ENCODE results near the gene MAPRE3. TPM values are rescaled to one million over a fixed set of nuclear protein-coding genes. Genes with fewer than 3 reads are reported as not detected.

The MAPRE3 gene
- total RNA-seq, 1 donor from 2014 or later = 27.0 TPM

- Histone ChIP-seq H3K9ac (ENCODE audit: low read length) (no peak overlapping the region), H3K4me1 (ENCODE audit: insufficient read depth, low read length) (no peaks in the 10 kb centered on the region), H3K36me3 (ENCODE audit: insufficient read depth, low read length) (no peaks in the 10 kb centered on the region), H4K20me1 (ENCODE audit: insufficient read depth, low read length) (peaks cover 35% of the 10 kb centered on the region), H3K79me2 (ENCODE audit: insufficient read depth, low read length) (no peaks in the 10 kb centered on the region), H3K4me2 (ENCODE audit: low read length) (no peak overlapping the region), H3K9me3 (ENCODE audit: insufficient read depth, low read depth, low read length) (no peaks in the 10 kb centered on the region), H2AFZ (ENCODE audit: low read depth, low read length) (no peak overlapping the region), H3K27ac (ENCODE audit: low read depth, low read length) (no peak overlapping the region), H3K4me3 (ENCODE audit: insufficient read depth, low read depth, low read length) (no peak overlapping the region), H3K27me3 (ENCODE audit: insufficient read depth, low read length) (peaks cover 6% of the 10 kb centered on the region)
- Mint-ChIP-seq H3K4me3 (ENCODE audit: unreplicated experiment) (no peak overlapping the region), H3K4me1 (ENCODE audit: low read depth, unreplicated experiment) (peaks cover 4% of the 10 kb centered on the region), H3K27me3 (ENCODE audit: low read depth, unreplicated experiment) (no peaks in the 10 kb centered on the region), H3K36me3 (ENCODE audit: low read depth, unreplicated experiment) (peaks cover 3% of the 10 kb centered on the region), H3K27ac (ENCODE audit: unreplicated experiment) (no peak overlapping the region), H3K9me3 (ENCODE audit: unreplicated experiment) (peaks cover 2% of the 10 kb centered on the region)
- FAIRE-seq (no peak), DNase-seq (ENCODE audit: low read depth) (no peak)
- no peak for TF ChIP-seq EZH2 (IDR thresholded peaks at IDR 0.05; ENCODE audit: insufficient read depth, low read length)
- no peak for TF ChIP-seq CTCF (IDR thresholded peaks at IDR 0.05; ENCODE audit: insufficient read depth, low read depth, low read length)
Observed at GRCh38 chr2:26997394-26997793, 27.0 kb downstream of the MAPRE3 start.

- DNase-seq (ENCODE audit: low read depth) (no peak), FAIRE-seq (no peak)
- H3K36me3 ChIP-seq (ENCODE audit: insufficient read depth, low read length) = no peaks in the 10 kb centered on the region
- no peak overlapping the region for H3K4me2 ChIP-seq (ENCODE audit: low read length)
- TF ChIP-seq CTCF (IDR thresholded peaks at IDR 0.05; ENCODE audit: insufficient read depth, low read depth, low read length) = no peak
- no peak for TF ChIP-seq EZH2 (IDR thresholded peaks at IDR 0.05; ENCODE audit: insufficient read depth, low read length)
- no peak overlapping the region for H3K27ac Mint-ChIP-seq (ENCODE audit: unreplicated experiment)
- no peak overlapping the region for H3K27ac ChIP-seq (ENCODE audit: low read depth, low read length)
- peaks cover 1% of the 10 kb centered on the region for H3K4me1 ChIP-seq (ENCODE audit: insufficient read depth, low read length)
- peaks cover 2% of the 10 kb centered on the region for H3K9me3 Mint-ChIP-seq (ENCODE audit: unreplicated experiment)
- H2AFZ ChIP-seq (ENCODE audit: low read depth, low read length) = no peak overlapping the region
- H3K9me3 ChIP-seq (ENCODE audit: insufficient read depth, low read depth, low read length) = no peaks in the 10 kb centered on the region
- peaks cover 3% of the 10 kb centered on the region for H3K36me3 Mint-ChIP-seq (ENCODE audit: low read depth, unreplicated experiment)
- H3K27me3 Mint-ChIP-seq (ENCODE audit: low read depth, unreplicated experiment) = no peaks in the 10 kb centered on the region
- no peaks in the 10 kb centered on the region for H3K79me2 ChIP-seq (ENCODE audit: insufficient read depth, low read length)
- H3K4me3 Mint-ChIP-seq (ENCODE audit: unreplicated experiment) = no peak overlapping the region
- H3K27me3 ChIP-seq (ENCODE audit: insufficient read depth, low read length) = peaks cover 6% of the 10 kb centered on the region
- H3K9ac ChIP-seq (ENCODE audit: low read length) = no peak overlapping the region
- peaks cover 4% of the 10 kb centered on the region for H3K4me1 Mint-ChIP-seq (ENCODE audit: low read depth, unreplicated experiment)
- no peak overlapping the region for H3K4me3 ChIP-seq (ENCODE audit: insufficient read depth, low read depth, low read length)
- H4K20me1 ChIP-seq (ENCODE audit: insufficient read depth, low read length) = peaks cover 35% of the 10 kb centered on the region
Observed at GRCh38 chr2:26998323-26998722, 27.9 kb downstream of the MAPRE3 start.

DNA sequence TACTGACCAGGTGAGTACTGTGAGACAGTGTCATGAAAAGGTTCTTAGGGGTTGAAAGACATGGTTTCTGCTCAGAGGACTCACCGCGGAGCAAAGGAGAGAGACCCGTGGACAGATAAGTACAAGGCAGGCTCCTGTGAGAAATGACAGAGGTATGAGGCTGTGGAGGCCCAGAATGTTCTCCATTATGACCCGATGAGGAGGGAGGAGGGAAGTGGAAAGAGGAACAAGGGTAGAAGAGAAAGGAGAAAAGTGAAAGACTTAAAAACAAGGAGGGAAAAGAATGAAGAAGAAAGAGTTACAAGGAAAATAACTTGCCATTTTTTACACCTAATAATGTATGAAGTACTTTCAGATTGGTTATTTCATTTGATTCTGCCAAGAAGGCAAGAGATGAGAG lies 29.8 kb downstream of the MAPRE3 start:
- no peaks in the 10 kb centered on the region for H3K9me3 Mint-ChIP-seq (ENCODE audit: unreplicated experiment)
- H3K4me3 ChIP-seq (ENCODE audit: insufficient read depth, low read depth, low read length) = no peak overlapping the region
- DNase-seq (ENCODE audit: low read depth) (no peak), FAIRE-seq (no peak)
- H3K27me3 Mint-ChIP-seq (ENCODE audit: low read depth, unreplicated experiment) = no peaks in the 10 kb centered on the region
- peaks cover 9% of the 10 kb centered on the region for H3K4me1 ChIP-seq (ENCODE audit: insufficient read depth, low read length)
- peaks cover 14% of the 10 kb centered on the region for H3K4me1 Mint-ChIP-seq (ENCODE audit: low read depth, unreplicated experiment)
- H3K27ac ChIP-seq (ENCODE audit: low read depth, low read length) = no peak overlapping the region
- H3K27me3 ChIP-seq (ENCODE audit: insufficient read depth, low read length) = peaks cover 6% of the 10 kb centered on the region
- no peak for TF ChIP-seq CTCF (IDR thresholded peaks at IDR 0.05; ENCODE audit: insufficient read depth, low read depth, low read length)
- TF ChIP-seq EZH2 (IDR thresholded peaks at IDR 0.05; ENCODE audit: insufficient read depth, low read length) = no peak
- no peaks in the 10 kb centered on the region for H3K36me3 Mint-ChIP-seq (ENCODE audit: low read depth, unreplicated experiment)
- no peaks in the 10 kb centered on the region for H3K36me3 ChIP-seq (ENCODE audit: insufficient read depth, low read length)
- no peak overlapping the region for H3K27ac Mint-ChIP-seq (ENCODE audit: unreplicated experiment)
- no peaks in the 10 kb centered on the region for H3K9me3 ChIP-seq (ENCODE audit: insufficient read depth, low read depth, low read length)
- no peak overlapping the region for H3K4me2 ChIP-seq (ENCODE audit: low read length)
- no peak overlapping the region for H3K4me3 Mint-ChIP-seq (ENCODE audit: unreplicated experiment)
- peaks cover 35% of the 10 kb centered on the region for H4K20me1 ChIP-seq (ENCODE audit: insufficient read depth, low read length)
- H2AFZ ChIP-seq (ENCODE audit: low read depth, low read length) = no peak overlapping the region
- no peak overlapping the region for H3K9ac ChIP-seq (ENCODE audit: low read length)
- no peaks in the 10 kb centered on the region for H3K79me2 ChIP-seq (ENCODE audit: insufficient read depth, low read length)
